SK-N-SH treated with all-trans-retinoic acid at 6 μM for 48 hours (cell line): Measurements from ENCODE around the gene WTAP.
A peak's percentile ranks its signal among the peaks of the same experiment; 100 is the strongest.
"Not testable (repeated sequence)": the region's sequence is repeated elsewhere in the genome, so short reads cannot be mapped to it uniquely, and the experiment has no call there.

ENCODE experiments used
- ATAC-seq: fragments of 200-7000 bp; cut with Tn5 transposase; 3 replicates; pipeline ENCODE4 v1.9.1; 2020; ENCODE audit warnings: mild to moderate bottlenecking, moderate library complexity
- ARNTL ChIP-seq: fragments of 450-650 bp; formaldehyde crosslinking; IDR thresholded peaks from 2 replicates; pipeline ENCODE4 v1.5.0; 2020; ENCODE audit warnings: low read depth, mild to moderate bottlenecking, moderate library complexity, borderline replicate concordance
- BACH2 ChIP-seq: fragments of 250-450 bp; sonication (Bioruptor Pico); IDR thresholded peaks from 2 replicates; pipeline ENCODE4 v1.9.0; 2021; ENCODE audit warnings: mild to moderate bottlenecking, borderline replicate concordance
- CREB5 ChIP-seq: fragments of 250-450 bp; sonication (Bioruptor Pico); IDR thresholded peaks from 2 replicates; pipeline ENCODE4 v1.5.1; 2020; ENCODE audit warnings: low read depth, mild to moderate bottlenecking, moderate library complexity
- CSRNP3 ChIP-seq: fragments of 250-450 bp; sonication (Bioruptor Pico); IDR thresholded peaks from 2 replicates; pipeline ENCODE4 v1.5.1; 2021; ENCODE audit warnings: mild to moderate bottlenecking, moderate library complexity
- ESRRG ChIP-seq: fragments of 250-450 bp; sonication (Bioruptor Pico); IDR thresholded peaks from 2 replicates; pipeline ENCODE4 v1.6.1; 2021; ENCODE audit warnings: mild to moderate bottlenecking
- OSR1 ChIP-seq: fragments of 250-450 bp; sonication (Bioruptor Pico); IDR thresholded peaks from 2 replicates; pipeline ENCODE4 v1.8.0; 2022; ENCODE audit warnings: moderate library complexity, mild to moderate bottlenecking, inconsistent platforms
- PATZ1 ChIP-seq: fragments of 250-450 bp; sonication (Bioruptor Pico); IDR thresholded peaks from 2 replicates; pipeline ENCODE4 v1.8.0; 2020; ENCODE audit warnings: mild to moderate bottlenecking, moderate library complexity, borderline replicate concordance
- POU6F1 ChIP-seq: fragments of 250-450 bp; sonication (Bioruptor Pico); IDR thresholded peaks from 2 replicates; pipeline ENCODE4 v1.8.0; 2021; ENCODE audit warnings: low read depth, mild to moderate bottlenecking, moderate library complexity, borderline replicate concordance
- RARB ChIP-seq: fragments of 250-450 bp; sonication (Bioruptor Pico); IDR thresholded peaks from 2 replicates; pipeline ENCODE4 v1.8.0; 2021; ENCODE audit warnings: mild to moderate bottlenecking, moderate library complexity
- SNAI2 ChIP-seq: fragments of 250-450 bp; sonication (Bioruptor Pico); IDR thresholded peaks from 2 replicates; pipeline ENCODE4 v1.5.0; 2020; ENCODE audit warnings: mild to moderate bottlenecking, moderate library complexity
- TCF4 ChIP-seq: fragments of 250-450 bp; sonication (Bioruptor Pico); IDR thresholded peaks from 2 replicates; pipeline ENCODE4 v1.8.0; 2021; ENCODE audit warnings: mild to moderate bottlenecking, moderate library complexity, borderline replicate concordance
- TOX ChIP-seq: fragments of 250-450 bp; sonication (Bioruptor Pico); IDR thresholded peaks from 2 replicates; pipeline ENCODE4 v1.8.0; 2021; ENCODE audit warnings: mild to moderate bottlenecking, moderate library complexity, borderline replicate concordance
- ZFP3 ChIP-seq: fragments of 250-450 bp; sonication (Bioruptor Pico); IDR thresholded peaks from 2 replicates; pipeline ENCODE4 v1.5.0; 2020; ENCODE audit warnings: mild to moderate bottlenecking, moderate library complexity
- ZFP30 ChIP-seq: fragments of 450-650 bp; formaldehyde crosslinking; IDR thresholded peaks from 2 replicates; pipeline ENCODE4 v1.5.0; 2022; ENCODE audit warnings: mild to moderate bottlenecking, moderate library complexity
- ZNF565 ChIP-seq: fragments of 450-650 bp; formaldehyde crosslinking; conservative IDR thresholded peaks from 2 replicates; pipeline ENCODE4 v1.5.0; 2020; ENCODE audit warnings: low read depth, mild to moderate bottlenecking, moderate library complexity
- ZNF8 ChIP-seq: fragments of 450-650 bp; formaldehyde crosslinking; IDR thresholded peaks from 2 replicates; pipeline ENCODE4 v1.5.0; 2020; ENCODE audit warnings: mild to moderate bottlenecking, moderate library complexity

The WTAP gene

GRCh38 chr6:159695984-159696383, 31.3 kb upstream of the WTAP start:
- ATAC-seq = no peak
- no peak for TF ChIP-seq BACH2
- TF ChIP-seq ZFP30 (CRISPR knock-in tag) = no peak
- no peak for TF ChIP-seq ESRRG (CRISPR knock-in tag)
- no peak for TF ChIP-seq RARB
- no peak for TF ChIP-seq ZFP3
- no peak for TF ChIP-seq CREB5 (CRISPR knock-in tag)
- TF ChIP-seq ZNF8 = no peak
- no peak for TF ChIP-seq TOX (CRISPR knock-in tag)
- no peak for TF ChIP-seq TCF4 (CRISPR knock-in tag)
- TF ChIP-seq PATZ1 = no peak
- no peak for TF ChIP-seq POU6F1 (CRISPR knock-in tag)
- TF ChIP-seq CSRNP3 (CRISPR knock-in tag) = no peak

GRCh38 chr6:159700970-159701369, 26.3 kb upstream of the WTAP start:
- no peak for TF ChIP-seq OSR1 (CRISPR knock-in tag)
- TF ChIP-seq PATZ1 = no peak
- TF ChIP-seq ESRRG (CRISPR knock-in tag) = no peak
- no peak for TF ChIP-seq ARNTL
- no peak for TF ChIP-seq SNAI2 (CRISPR knock-in tag)
- no peak for TF ChIP-seq CREB5 (CRISPR knock-in tag)
- TF ChIP-seq, all 23 proteins: peak for 0
- ATAC-seq = no peak

- ATAC-seq = peak; percentile 59; the same call in 2 of the 3 replicates
- TF ChIP-seq ZFP30 (CRISPR knock-in tag) = no peak
Measured at GRCh38 chr6:159701413-159701999, 25.8 kb upstream of the WTAP start.

GRCh38 chr6:159710603-159711002, 16.7 kb upstream of the WTAP start:
- ATAC-seq = not testable (repeated sequence)

GRCh38 chr6:159712389-159712788, 14.9 kb upstream of the WTAP start:
- ATAC-seq = not testable (repeated sequence)

GRCh38 chr6:159713984-159714383, 13.3 kb upstream of the WTAP start:
- no peak for ATAC-seq
- TF ChIP-seq OSR1 (CRISPR knock-in tag) (no peak), ZNF565 (CRISPR knock-in tag) (no peak), POU6F1 (CRISPR knock-in tag) (no peak), CSRNP3 (CRISPR knock-in tag) (no peak), ZFP3 (no peak)
